Measurements from ENCODE around the gene SGCE.

DNA sequence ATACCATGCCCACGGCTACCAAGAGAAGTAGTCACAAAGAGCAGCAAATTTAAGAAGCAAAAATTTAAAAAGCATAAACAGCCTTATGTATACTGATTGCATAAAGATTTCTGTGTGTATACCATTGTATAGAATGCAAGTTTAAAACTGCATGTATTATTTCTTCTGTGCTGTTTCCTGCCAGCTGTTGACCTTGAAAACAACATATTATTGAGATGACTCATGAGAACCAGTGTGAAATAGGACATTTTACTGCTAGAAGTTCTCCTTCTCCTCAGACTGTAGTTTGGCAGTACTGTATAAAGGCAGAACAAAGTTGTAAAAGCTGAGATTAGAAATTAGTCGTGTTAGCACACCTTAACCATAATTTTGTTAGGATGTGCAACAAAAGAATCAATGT is 42.3 kb upstream of the SGCE start:
- TF ChIP-seq, protein P1, sequence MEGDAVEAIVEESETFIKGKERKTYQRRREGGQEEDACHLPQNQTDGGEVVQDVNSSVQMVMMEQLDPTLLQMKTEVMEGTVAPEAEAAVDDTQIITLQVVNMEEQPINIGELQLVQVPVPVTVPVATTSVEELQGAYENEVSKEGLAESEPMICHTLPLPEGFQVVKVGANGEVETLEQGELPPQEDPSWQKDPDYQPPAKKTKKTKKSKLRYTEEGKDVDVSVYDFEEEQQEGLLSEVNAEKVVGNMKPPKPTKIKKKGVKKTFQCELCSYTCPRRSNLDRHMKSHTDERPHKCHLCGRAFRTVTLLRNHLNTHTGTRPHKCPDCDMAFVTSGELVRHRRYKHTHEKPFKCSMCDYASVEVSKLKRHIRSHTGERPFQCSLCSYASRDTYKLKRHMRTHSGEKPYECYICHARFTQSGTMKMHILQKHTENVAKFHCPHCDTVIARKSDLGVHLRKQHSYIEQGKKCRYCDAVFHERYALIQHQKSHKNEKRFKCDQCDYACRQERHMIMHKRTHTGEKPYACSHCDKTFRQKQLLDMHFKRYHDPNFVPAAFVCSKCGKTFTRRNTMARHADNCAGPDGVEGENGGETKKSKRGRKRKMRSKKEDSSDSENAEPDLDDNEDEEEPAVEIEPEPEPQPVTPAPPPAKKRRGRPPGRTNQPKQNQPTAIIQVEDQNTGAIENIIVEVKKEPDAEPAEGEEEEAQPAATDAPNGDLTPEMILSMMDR (IDR thresholded peaks at IDR 0.05), result no peak
- TF ChIP-seq POLR2A (IDR thresholded peaks at IDR 0.05), result no peak

Measured in testis (tissue), 2 donors.